SH-SY5Y (cell line): ENCODE results near the gene SLC24A4.

Source experiments
- GATA2 ChIP-seq: IDR thresholded peaks from 2 replicates; pipeline ENCODE4 v1.6.1; 2011; ENCODE audit warnings: mild to moderate bottlenecking, low read depth, low read length
- GATA3 ChIP-seq: IDR thresholded peaks from 2 replicates; pipeline ENCODE4 v1.6.1; 2011; ENCODE audit warnings: low read depth, mild to moderate bottlenecking, low read length, moderate library complexity

SLC24A4 gene

GRCh38 chr14:92372230-92372629, 49.3 kb downstream of the SLC24A4 start:
- no peak for TF ChIP-seq GATA2
- no peak for TF ChIP-seq GATA3

GRCh38 chr14:92373336-92373735, 50.4 kb downstream of the SLC24A4 start:
- TF ChIP-seq GATA2: no peak
- TF ChIP-seq GATA3: no peak

DNA sequence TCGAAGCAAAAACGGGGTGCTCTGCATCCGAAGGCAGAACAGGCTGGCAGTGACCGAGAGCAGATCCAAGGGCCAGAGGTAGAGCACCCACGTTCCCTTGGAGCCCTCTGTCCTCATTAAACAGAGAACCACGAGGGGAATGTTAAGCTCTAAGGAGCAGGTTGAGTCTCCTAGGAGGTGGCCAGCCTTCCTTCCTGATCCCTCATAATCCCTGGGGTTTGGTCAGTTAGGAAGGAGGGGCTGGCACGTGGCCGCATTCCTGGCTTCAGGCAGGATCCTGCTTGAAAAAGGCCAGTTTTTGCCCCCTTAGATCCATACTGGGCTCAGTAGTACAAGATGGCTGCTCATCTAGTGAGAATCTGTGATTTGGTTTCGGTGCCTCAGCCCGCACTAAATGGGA, 57.2 kb downstream of the SLC24A4 start:
- TF ChIP-seq GATA2 (no peak), GATA3 (no peak)

DNA sequence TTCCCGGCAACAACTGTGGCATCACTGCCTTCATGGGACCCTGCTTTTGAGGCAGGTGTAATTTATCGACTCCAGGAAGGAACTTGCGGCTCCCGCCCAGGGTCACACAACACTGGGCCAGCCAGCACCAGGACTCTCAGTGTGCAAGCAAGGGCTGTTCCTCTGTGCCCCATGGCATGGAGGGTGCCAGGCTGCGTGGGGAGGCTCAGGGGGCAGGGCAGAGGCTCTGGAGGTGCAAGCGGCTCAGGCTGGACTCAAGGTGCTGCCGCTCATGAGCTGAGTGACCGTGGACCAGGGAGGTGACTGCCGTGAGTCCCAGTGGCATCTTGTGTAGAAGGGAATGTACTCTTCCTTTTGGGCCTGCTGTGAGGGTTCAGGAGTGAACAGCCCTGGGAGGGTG, 57.6 kb downstream of the SLC24A4 start:
- TF ChIP-seq GATA3 (no peak), GATA2 (no peak)

- TF ChIP-seq GATA3 (no peak), GATA2 (no peak)
These were observed 59.7 kb downstream of the SLC24A4 start for GRCh38 chr14:92382677-92383076.

- TF ChIP-seq GATA2 (no peak), GATA3 (no peak)
These were observed 60.8 kb downstream of the SLC24A4 start for GRCh38 chr14:92383805-92384204.

- TF ChIP-seq GATA2: no peak
- no peak for TF ChIP-seq GATA3
These were observed 61.6 kb downstream of the SLC24A4 start for GRCh38 chr14:92384461-92385133.

- TF ChIP-seq GATA2: no peak
- TF ChIP-seq GATA3: no peak
These were observed 62.6 kb downstream of the SLC24A4 start for GRCh38 chr14:92385561-92385960.

GRCh38 chr14:92386165-92386564, 63.2 kb downstream of the SLC24A4 start:
- no peak for TF ChIP-seq GATA2
- no peak for TF ChIP-seq GATA3

- no peak for TF ChIP-seq GATA3
- no peak for TF ChIP-seq GATA2
These were observed 63.7 kb downstream of the SLC24A4 start for GRCh38 chr14:92386637-92387036.

GRCh38 chr14:92387578-92387977, 64.6 kb downstream of the SLC24A4 start:
- TF ChIP-seq GATA2 (no peak), GATA3 (no peak)

DNA sequence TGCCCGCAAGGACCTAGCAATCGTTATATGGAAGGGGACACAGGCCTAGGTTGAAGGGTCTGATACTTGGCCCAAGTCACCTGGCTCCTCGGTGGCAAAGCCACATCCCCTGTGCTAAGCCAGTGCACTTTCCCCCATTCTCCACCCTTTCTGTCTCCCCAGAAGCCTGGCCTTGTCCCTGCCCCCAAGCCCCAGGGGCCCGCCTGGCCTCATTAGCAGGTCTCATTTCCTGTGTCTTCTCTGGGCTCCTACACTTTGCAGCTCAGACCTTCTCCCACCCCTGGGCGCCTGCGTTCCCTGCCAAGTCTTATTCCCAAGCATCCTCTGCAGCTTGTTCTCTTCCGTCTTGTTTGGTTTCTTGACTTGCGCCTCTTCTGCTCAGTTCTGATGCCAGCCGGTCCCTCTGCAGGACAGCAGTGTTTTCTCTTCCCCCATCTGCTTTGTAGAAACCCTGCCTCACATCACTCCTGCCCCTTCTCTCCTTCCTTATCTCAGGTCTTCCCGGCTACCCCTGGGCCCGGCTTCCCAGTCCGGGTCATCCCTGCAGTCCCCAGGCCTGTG, 66.7 kb downstream of the SLC24A4 start:
- no peak for TF ChIP-seq GATA2
- no peak for TF ChIP-seq GATA3

DNA sequence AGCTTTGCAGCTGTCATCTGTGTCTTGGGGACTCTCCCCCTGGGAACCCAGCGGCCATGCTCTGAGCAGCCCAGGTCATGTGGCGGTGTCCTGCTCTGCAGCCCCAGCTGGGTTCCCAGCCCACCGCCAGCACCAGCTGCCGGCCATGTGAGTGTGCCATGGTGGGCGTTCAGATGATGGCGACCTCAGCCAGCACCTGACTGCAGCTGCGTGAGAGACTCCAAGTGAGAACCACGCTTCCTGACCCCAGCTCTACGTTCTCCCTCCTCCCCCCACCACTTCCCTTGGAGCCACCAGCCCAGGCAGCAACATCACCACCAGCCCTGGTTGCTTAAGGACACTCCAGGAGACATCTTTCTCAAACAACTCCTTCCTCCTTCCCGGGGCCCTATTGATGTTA, 68.8 kb downstream of the SLC24A4 start:
- TF ChIP-seq GATA2: no peak
- no peak for TF ChIP-seq GATA3

DNA sequence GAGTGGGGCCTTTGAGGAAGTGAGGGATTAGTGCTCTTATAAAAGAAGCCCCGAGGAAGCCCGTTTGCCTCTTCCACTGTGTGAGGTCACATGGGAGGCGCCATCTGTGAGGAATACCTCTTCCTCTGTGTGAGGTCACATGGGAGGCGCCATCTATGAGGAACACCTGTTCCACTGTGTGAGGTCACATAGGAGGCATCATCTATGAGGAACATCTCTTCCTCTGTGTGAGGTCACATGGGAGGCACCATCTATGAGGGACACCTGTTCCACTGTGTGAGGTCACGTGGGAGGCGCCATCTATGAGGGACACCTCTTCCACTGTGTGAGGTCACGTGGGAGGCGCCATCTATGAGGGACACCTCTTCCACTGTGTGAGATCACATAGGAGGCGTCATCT, 69.7 kb downstream of the SLC24A4 start:
- no peak for TF ChIP-seq GATA2
- TF ChIP-seq GATA3: no peak

- no peak for TF ChIP-seq GATA3
- no peak for TF ChIP-seq GATA2
These were observed 74.4 kb downstream of the SLC24A4 start for GRCh38 chr14:92397150-92397952.
